Gastrocnemius medialis (tissue), 4 donors: Measurements from ENCODE around the gene ERC1. TPM values are rescaled to one million over a fixed set of nuclear protein-coding genes. Genes with fewer than 3 reads are reported as not detected.
"Not testable (repeated sequence)": the region's sequence is repeated elsewhere in the genome, so short reads cannot be mapped to it uniquely, and the experiment has no call there.

Experiments
- ATAC-seq, 2 donors: fragments of 150-250 bp; one replicate each; pipeline ENCODE4 v1.9.1; 2016
- DNase-seq, 2 donors: peaks; one replicate each; pipeline ENCODE4 v3.0.0-alpha.2; 2019
- H3K27ac ChIP-seq, 4 donors: fragments of 200-600 bp; sonication (generic); 1 replicate in 1 of 4; 2 replicates in 3 of 4; pipeline ENCODE4 v1.5.1; 2016 to 2018; ENCODE audit warnings: mild to moderate bottlenecking in 2 of 4, moderate library complexity in 1 of 4
- H3K27me3 ChIP-seq, 3 donors: fragments of 200-600 bp; sonication (generic) in 2 of 3; 1 replicate in 1 of 3; 2 replicates in 2 of 3; pipeline versions ENCODE4 v1.5.1 to v1.6.0; 2016 to 2019; ENCODE audit warnings: mild to moderate bottlenecking in 1 of 3, moderate library complexity in 1 of 3
- H3K36me3 ChIP-seq, 2 donors: fragments of 200-600 bp; sonication (generic) in 1 of 2; one replicate each; pipeline ENCODE4 v1.5.1; 2017 to 2018
- H3K4me1 ChIP-seq, 2 donors: fragments of 200-600 bp; sonication (generic) in 1 of 2; one replicate each; pipeline ENCODE4 v1.5.1; 2016 to 2017; ENCODE audit warnings: mild to moderate bottlenecking in 2 of 2
- H3K4me3 ChIP-seq, 4 donors: fragments of 200-600 bp; sonication (generic) in 3 of 4; 1 replicate in 1 of 4; 2 replicates in 3 of 4; pipeline ENCODE4 v1.5.1; 2016 to 2019; ENCODE audit warnings: mild to moderate bottlenecking in 2 of 4
- H3K9me3 ChIP-seq, 3 donors: fragments of 200-600 bp; sonication (generic) in 2 of 3; 1 replicate in 1 of 3; 2 replicates in 2 of 3; pipeline ENCODE4 v1.5.1; 2016 to 2019
- CTCF ChIP-seq, 5 experiments: fragments of 450-650 bp in 3 of 5; fragments of 200-600 bp in 2 of 5; sonication (generic) in 2 of 5; IDR thresholded peaks in 4 of 5; conservative IDR thresholded peaks in 1 of 5; 1 replicate in 4 of 5; 2 replicates in 1 of 5; pipeline ENCODE4 v1.5.1; 2016 to 2019; ENCODE audit warnings: antibody characterized with exemption in 5 of 5, mild to moderate bottlenecking in 3 of 5, moderate library complexity in 3 of 5
- POLR2A ChIP-seq, 2 donors: fragments of 450-650 bp; IDR thresholded peaks; one replicate each; pipeline ENCODE4 v1.6.1; 2017; ENCODE audit warnings: antibody characterized with exemption in 2 of 2, mild to moderate bottlenecking in 2 of 2, moderate library complexity in 2 of 2
- in situ Hi-C, 4 donors: fragments of 200-750 bp; cut with MboI; loops; one replicate each; pipeline versions ENCODE4 v1.15.0 to v1.8.0; 2017; ENCODE audit warnings: low sequenced_read_pairs in 4 of 4
- intact Hi-C: fragments of 100-400 bp; cut with DNase I; formaldehyde crosslinking; loops from one replicate; pipeline ENCODE4 v1.15.1; 2023; ENCODE audit warnings: low total_unique reads
- total RNA-seq, 4 donors: library from RNA; depleted of rRNA; stranded (reverse); fragments of >200 nt; gene quantifications; one replicate each; pipeline versions ENCODE4 v1.1.0 to v1.2.3, GENCODE V29; 2016

ERC1 gene
- total RNA-seq, 4 donors from 2014 or later: 20.3 to 39.1 (median 23.5) TPM

- intact Hi-C loops: no loop called here
- TF ChIP-seq POLR2A (IDR thresholded peaks at IDR 0.05): no peak
- no peak for TF ChIP-seq CTCF (IDR thresholded peaks at IDR 0.05 in 4 of 5, conservative IDR thresholded peaks at IDR 0.05 in 1 of 5)
- ATAC-seq: no peak
- Histone ChIP-seq H3K27ac (no peak overlapping the region), H3K27me3 (no peaks in the 10 kb centered on the region), H3K4me3 (no peak overlapping the region), H3K36me3 (peaks cover 0 to 9% of the 10 kb centered on the region in 2 donors), H3K9me3 (no peaks in the 10 kb centered on the region), H3K4me1 (no peaks in the 10 kb centered on the region)
- in situ Hi-C loops: no loop called here
- no peak for DNase-seq
Observed at GRCh38 chr12:1189163-1189562, 198.1 kb downstream of the ERC1 start.

- H3K9me3 ChIP-seq: no peaks in the 10 kb centered on the region
- TF ChIP-seq CTCF (IDR thresholded peaks at IDR 0.05 in 4 of 5, conservative IDR thresholded peaks at IDR 0.05 in 1 of 5) (no peak), POLR2A (IDR thresholded peaks at IDR 0.05) (no peak)
- no peak for ATAC-seq
- H3K4me3 ChIP-seq: no peak overlapping the region
- H3K27me3 ChIP-seq: no peaks in the 10 kb centered on the region
- intact Hi-C loops (no loop called here), in situ Hi-C loops (no loop called here)
- DNase-seq: no peak
- no peaks in the 10 kb centered on the region for H3K4me1 ChIP-seq
- no peak overlapping the region for H3K27ac ChIP-seq
- H3K36me3 ChIP-seq: peaks cover 0 to 2% of the 10 kb centered on the region in 2 donors
Observed at GRCh38 chr12:1195513-1195912, 204.5 kb downstream of the ERC1 start.

GRCh38 chr12:1197264-1198018 is 206.4 kb downstream of the ERC1 start:
- TF ChIP-seq POLR2A (IDR thresholded peaks at IDR 0.05) (no peak), CTCF (IDR thresholded peaks at IDR 0.05 in 4 of 5, conservative IDR thresholded peaks at IDR 0.05 in 1 of 5) (no peak)

GRCh38 chr12:1198854-1199253 is 207.8 kb downstream of the ERC1 start:
- intact Hi-C loops, DNase-seq, ATAC-seq, H3K27ac ChIP-seq, in situ Hi-C loops, H3K36me3 ChIP-seq, H3K9me3 ChIP-seq, H3K27me3 ChIP-seq, H3K4me1 ChIP-seq, H3K4me3 ChIP-seq: not testable (repeated sequence)

More at GRCh38 chr12:1197264-1198018, 206.4 kb downstream of the ERC1 start:
- H3K4me3 ChIP-seq: no peak overlapping the region
- no peak overlapping the region for H3K27ac ChIP-seq
- H3K36me3 ChIP-seq: no peaks in the 10 kb centered on the region
- H3K27me3 ChIP-seq: no peaks in the 10 kb centered on the region
- ATAC-seq (no peak), DNase-seq (no peak)
- H3K4me1 ChIP-seq: no peaks in the 10 kb centered on the region
- in situ Hi-C loops (no loop called here), intact Hi-C loops (no loop called here)
- no peaks in the 10 kb centered on the region for H3K9me3 ChIP-seq

- Histone ChIP-seq H3K36me3 (no peaks in the 10 kb centered on the region), H3K4me1 (peaks cover 3 to 9% of the 10 kb centered on the region in 2 donors), H3K9me3 (no peaks in the 10 kb centered on the region), H3K4me3 (no peak overlapping the region), H3K27ac (no peak overlapping the region), H3K27me3 (no peaks in the 10 kb centered on the region)
- TF ChIP-seq POLR2A (IDR thresholded peaks at IDR 0.05): no peak
- no peak for TF ChIP-seq CTCF (IDR thresholded peaks at IDR 0.05 in 4 of 5, conservative IDR thresholded peaks at IDR 0.05 in 1 of 5)
- in situ Hi-C loops: no loop called here
- DNase-seq (no peak), ATAC-seq (no peak)
- intact Hi-C loops: no loop called here
Observed at GRCh38 chr12:1199700-1200099, 208.7 kb downstream of the ERC1 start.
